22Rv1 (cell line): ENCODE data around the gene PDE8A.

Experiments used
- CTCF ChIP-seq: fragments of 450-650 bp; IDR thresholded peaks from 2 replicates; pipeline ENCODE4 v1.5.1; 2017; ENCODE audit warnings: mild to moderate bottlenecking
- ZFX ChIP-seq: fragments of 450-650 bp; IDR thresholded peaks from 2 replicates; pipeline ENCODE4 v1.6.1; 2017; ENCODE audit warnings: antibody characterized with exemption, borderline replicate concordance

GRCh38 chr15:85108136-85108535, 126.5 kb downstream of the PDE8A start:
- no peak for TF ChIP-seq CTCF
- no peak for TF ChIP-seq ZFX
